ENCODE data around the gene TREX2.

Gene TREX2

GRCh38 chrX:153454901-153455550 lies 9.2 kb upstream of the TREX2 start:
- DNase-seq = no peak

GRCh38 chrX:153450949-153451277 lies 5.1 kb upstream of the TREX2 start:
- no peak for DNase-seq

GRCh38 chrX:153450114-153450948 lies 4.5 kb upstream of the TREX2 start:
- DNase-seq = no peak

- no peak for DNase-seq
These were observed 3.7 kb upstream of the TREX2 start for GRCh38 chrX:153449368-153450113.

DNA sequence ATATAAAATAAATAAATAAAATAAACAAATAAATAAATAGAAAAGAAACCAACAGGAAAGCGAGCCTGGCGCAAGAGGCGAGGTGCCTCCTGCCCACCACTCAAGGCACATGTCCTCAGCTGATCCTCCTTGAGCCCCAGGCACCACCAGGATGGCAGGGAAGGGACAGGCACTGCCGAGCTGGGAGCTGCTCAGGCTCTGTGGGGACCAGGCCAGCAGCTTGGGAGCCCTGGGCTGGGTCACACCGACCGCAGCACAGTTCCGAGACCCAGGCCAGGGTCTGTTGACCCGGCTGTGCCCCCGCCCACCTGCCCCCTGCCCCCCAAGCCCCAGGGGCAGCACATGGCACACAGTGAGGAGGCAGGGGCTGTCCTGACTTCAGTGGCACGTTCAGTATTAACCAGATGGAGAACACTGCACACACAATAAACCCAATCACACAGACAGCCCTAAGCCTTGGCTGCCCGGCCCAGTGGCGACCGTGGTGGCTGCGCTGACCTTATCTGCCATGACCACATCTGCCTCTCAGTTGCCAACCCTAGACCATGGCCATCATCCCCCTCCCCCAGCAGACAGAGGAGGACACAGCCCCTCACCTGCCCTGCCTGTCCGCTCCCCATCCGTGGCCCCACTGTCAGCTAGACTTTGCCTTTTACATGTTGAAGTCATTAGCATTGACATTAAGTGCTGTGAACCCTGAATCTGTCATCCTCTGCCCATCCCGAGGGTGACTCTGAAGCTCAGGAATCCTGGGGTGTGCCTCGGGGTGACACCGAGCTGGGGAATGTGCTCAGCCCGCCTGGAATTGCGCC lies 2.9 kb upstream of the TREX2 start:
- DNase-seq = no peak

GRCh38 chrX:153447581-153447960 lies 1.7 kb upstream of the TREX2 start:
- DNase-seq = no peak

DNA sequence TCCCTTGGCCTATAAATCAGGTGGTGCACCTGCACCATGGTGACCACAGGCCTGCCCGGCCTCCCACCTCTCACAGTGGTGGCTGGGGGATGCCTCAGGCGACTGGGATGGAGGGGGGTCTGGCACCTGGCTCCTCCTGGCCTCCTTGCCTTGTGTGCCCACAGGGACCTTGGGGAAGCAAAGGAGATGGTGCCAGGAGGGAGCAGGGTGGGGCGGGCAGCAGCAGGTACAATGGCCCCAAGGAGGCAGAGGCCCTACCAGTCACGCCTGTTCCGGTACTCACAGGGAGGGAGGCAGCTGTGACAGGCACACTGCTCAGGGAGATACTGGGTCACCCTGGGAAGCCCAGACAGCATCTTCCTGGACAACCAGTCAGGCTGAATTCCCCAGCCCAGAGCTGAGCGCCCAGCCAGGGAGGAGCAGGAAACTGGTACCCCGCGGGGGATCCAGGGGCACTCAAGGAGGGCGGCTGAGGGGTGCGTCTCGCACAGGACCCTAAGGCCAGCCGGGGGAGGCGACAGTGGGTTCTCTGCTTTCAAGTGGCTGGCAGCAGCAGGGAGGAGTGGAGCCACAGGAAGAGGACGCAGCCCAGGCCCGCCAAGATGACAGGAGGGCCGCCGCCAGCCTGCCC lies 1.2 kb upstream of the TREX2 start:
- no peak for DNase-seq

GRCh38 chrX:153446636-153446936 lies 730 bp upstream of the TREX2 start:
- no peak for DNase-seq

DNA sequence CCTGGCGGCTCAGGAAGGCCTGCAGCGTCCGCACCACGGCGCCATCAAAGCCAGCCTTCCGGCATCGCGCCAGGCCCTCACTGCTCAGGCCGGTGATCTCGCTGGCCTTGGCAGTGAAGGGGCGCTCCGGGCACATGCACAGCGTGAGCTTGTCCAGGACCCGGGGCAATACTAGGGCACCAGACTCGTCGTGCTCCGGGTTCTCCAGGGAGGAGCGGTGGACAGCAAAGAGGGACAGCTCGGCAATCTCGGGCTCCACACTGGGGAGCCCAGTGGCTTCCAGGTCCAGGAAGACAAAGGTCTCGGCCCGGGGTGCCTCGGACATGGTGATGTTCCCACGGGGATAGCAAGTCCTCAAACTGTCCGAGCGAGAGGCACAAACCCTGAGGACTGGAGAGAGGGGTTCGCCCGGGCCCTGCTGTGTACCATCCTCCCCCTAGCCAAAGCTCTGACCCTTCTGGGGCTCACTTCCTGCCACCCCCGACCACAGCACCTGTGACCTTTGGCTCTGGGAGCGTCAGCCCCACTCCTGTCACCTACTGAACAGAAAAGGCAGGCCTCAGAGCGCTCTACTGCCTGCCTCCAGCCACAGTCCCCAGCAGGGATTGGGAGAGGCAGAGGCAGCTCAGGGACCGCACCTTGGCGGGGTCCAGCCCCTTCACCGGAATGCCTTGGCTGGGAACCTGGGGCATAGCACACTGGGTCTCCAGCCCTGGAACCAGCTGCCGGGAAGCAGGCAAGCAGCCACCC lies 575 bp downstream of the TREX2 start:
- no peak for DNase-seq

- DNase-seq = no peak
These were observed 1.4 kb downstream of the TREX2 start for GRCh38 chrX:153444333-153445011.

GRCh38 chrX:153443476-153444332 lies 2.2 kb downstream of the TREX2 start:
- DNase-seq = no peak

DNA sequence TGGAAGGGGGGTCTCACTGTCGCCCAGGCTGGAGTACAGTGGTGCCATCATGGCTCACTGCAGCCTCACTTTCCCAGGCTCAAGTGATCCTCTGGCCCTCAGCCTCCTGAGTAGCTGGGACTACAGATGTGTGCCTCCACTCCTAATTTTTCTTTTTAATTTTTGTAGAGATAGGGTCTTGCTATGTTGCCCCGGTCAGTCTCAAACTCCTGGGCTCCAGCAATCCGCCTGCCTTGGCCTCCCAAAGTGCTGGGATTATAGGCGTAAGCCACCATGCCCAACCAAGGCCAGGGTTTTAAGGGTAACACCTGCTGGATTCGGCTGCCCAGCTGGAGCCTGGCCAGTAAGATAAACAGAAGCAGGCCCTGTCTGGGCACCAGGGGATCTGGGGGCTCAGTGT lies 3.4 kb downstream of the TREX2 start:
- no peak for DNase-seq

DNA sequence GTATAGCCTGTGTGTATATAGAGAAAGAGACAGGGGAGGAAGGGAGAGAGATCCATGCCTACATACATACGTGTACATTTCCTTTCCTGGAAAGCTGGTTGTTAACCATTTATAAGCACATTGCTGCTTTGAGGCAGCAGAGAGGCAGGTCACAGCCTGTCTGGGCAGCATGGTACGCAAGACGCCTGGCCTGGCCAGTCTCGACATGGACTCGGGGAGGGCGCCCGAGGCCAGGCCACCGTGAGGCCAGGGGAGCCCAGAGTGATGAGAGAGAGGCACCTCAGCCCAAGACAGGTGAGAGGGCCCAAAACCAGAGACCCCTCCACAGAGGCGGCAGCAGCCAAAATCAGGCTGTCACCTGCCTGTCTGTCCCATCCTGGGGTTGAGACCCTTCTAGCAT lies 3.9 kb downstream of the TREX2 start:
- DNase-seq = no peak

DNA sequence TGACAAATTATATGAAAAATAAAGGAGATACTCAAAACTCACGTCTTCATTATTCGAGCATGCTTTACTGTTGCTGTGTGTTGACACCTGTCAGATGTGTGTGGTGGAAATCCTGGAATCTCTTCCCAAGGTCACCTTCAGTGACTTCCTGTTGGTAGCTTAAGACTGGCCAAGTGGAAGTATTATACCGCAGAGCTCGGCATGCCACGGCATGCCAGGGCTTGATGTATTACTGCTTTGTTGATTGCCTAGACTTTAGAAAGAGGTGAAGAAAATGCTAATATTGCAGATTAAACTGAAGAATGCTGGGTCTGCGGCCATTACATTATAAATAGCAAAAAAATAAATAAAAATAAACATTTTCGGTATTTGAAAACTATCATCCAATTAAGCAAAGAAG lies 4.6 kb downstream of the TREX2 start:
- DNase-seq = no peak

GRCh38 chrX:153440556-153441135 lies 5.2 kb downstream of the TREX2 start:
- no peak for DNase-seq

DNA sequence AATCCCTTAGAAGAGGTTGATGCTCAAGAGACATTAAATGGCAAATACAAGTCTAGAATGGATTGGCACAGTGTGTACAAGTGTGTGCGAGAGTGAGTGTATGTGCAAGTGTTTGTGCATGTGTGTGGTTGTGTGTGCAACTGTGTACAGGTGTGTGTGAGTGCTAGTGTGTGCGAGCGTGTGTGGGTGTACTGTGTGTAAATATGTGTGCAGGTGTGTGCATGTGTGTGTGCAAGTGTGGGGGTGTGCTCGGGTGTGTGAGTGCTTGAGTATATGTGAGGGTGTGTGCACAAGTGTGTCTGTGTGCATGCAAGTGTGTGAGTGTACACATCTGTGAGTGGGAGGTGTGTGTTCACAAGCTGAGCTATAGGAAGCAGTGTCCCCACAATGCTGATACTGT lies 5.9 kb downstream of the TREX2 start:
- no peak for DNase-seq

GRCh38 chrX:153438532-153438931 lies 7.3 kb downstream of the TREX2 start:
- no peak for DNase-seq

GRCh38 chrX:153435845-153436244 lies 10.0 kb downstream of the TREX2 start:
- DNase-seq = no peak

DNA sequence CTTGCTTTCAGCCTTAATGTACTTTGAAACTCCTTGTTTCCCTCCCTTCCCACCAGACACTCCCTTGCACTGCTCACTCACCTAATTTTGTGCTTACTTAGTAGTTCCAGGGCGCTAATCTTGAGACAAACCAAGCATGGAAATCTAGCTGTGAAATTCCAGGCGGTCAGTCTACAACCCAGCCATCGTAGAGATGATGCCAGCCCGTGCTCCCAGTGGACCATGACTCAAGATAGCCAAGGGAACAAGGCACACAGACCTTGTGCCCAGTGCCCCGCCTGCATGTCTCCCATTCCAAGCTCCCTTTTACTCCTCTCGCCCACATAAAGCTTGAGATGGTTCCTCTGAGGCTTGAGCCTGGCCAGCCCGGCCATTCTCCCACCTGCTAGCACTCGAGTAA lies 11.1 kb downstream of the TREX2 start:
- DNase-seq = no peak

- no peak for DNase-seq
These were observed 12.0 kb downstream of the TREX2 start for GRCh38 chrX:153433781-153434285.

Data from GF-D8 (cell line).